RWPE1 (cell line): ENCODE measurements around the gene TRIM52.
"Not testable (repeated sequence)": the region's sequence is repeated elsewhere in the genome, so short reads cannot be mapped to it uniquely, and the experiment has no call there.

Source experiments
- CTCF ChIA-PET: fragments of 350-600 bp; sonication (Branson Sonifier 250); formaldehyde crosslinking; extraction: SDS; loops from one replicate; lab custom pipeline; 2021; lab: Yijun Ruan, JAX
- POLR2A ChIA-PET: fragments of 400-600 bp; formaldehyde crosslinking; extraction: SDS; loops from one replicate; lab custom pipeline; 2020; ENCODE audit warnings: antibody characterized with exemption; ENCODE audit not compliant: low non-redundant PET; lab: Yijun Ruan, JAX
- DNase-seq: peaks from one replicate; pipeline ENCODE4 v3.0.0; 2012; ENCODE audit warnings: low spot score
- H3K27ac ChIP-seq: fragments of 450-650 bp; 2 replicates; pipeline ENCODE4 v1.5.1; 2017
- TF ChIP-seq, protein P1 (sequence below): fragments of 450-650 bp; conservative IDR thresholded peaks from 2 replicates; pipeline ENCODE4 v1.5.1; 2017; ENCODE audit warnings: low read depth, mild to moderate bottlenecking

TRIM52 gene

DNA sequence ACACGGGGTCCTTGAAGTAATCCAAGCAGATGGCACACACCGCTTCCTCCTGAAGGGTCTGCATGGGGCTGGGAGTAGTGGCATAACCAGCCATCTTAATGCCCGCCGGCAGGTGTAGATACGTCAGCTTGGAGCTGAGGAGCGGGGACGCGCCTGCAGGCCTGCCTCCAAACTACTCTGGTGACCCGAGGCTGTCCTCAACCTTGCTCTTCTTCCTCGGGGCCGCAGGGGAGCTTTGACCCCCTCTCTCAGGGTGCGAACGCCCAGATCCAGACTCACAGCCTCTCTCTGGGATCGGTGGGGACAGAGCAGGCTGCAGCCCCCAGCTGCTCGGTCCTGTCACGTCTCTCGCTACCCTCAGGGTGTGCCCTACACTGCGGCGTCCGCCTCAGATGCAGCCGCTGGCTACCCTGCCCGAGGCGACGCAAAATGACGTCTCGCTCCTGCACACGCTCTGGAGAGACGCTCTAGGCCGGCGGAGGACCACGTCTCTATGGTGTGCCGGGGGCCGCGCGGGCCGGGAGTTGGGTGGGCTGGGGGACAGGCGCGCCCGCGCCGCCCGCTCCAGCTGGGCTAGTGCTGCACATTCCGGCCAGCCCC lies at the start of gene TRIM52:
TSS of gene TRIM52 (minus strand) at position 424 of the 600 bp plus-strand sequence. CDS start at position 94, 330 bp downstream.
- CTCF ChIA-PET, result interaction anchor here (0.5 to 0.7 kb wide), 2 partner anchors 73 to 93 kb away, joined by 3 read pairs; no protein-coding TSS in a partner anchor
- POLR2A ChIA-PET, result interaction anchor here (0.7 to 0.9 kb wide), 2 partner anchors 10 to 458 kb away, joined by 3 to 4 read pairs; no protein-coding TSS in a partner anchor

DNA sequence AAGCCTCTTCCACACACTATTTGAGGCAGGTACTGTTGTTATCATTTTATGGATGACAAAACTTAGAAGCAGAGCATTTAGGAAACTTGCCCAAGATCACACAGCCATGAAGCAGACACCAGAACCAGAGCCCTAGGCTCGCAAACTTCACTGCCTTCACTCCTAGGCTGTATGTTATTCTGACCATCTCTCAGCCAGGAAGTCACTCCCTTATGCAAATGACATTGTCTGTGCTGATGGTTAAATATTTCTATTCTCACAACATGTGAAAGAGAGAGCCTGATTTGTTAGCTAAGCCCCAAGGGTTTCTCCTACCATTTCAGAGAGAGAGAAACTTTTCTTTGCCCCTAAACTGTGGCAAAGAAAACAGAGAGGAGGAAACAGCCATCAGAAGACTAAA lies 26.4 kb upstream of the TRIM52 start:
- H3K27ac ChIP-seq, POLR2A ChIA-PET, CTCF ChIA-PET, DNase-seq: not testable (repeated sequence)

More for the DNA sequence above, at the start of gene TRIM52:
- peak within 1 kb of the TSS; percentile 91 for H3K27ac ChIP-seq
- TF ChIP-seq, protein P1, sequence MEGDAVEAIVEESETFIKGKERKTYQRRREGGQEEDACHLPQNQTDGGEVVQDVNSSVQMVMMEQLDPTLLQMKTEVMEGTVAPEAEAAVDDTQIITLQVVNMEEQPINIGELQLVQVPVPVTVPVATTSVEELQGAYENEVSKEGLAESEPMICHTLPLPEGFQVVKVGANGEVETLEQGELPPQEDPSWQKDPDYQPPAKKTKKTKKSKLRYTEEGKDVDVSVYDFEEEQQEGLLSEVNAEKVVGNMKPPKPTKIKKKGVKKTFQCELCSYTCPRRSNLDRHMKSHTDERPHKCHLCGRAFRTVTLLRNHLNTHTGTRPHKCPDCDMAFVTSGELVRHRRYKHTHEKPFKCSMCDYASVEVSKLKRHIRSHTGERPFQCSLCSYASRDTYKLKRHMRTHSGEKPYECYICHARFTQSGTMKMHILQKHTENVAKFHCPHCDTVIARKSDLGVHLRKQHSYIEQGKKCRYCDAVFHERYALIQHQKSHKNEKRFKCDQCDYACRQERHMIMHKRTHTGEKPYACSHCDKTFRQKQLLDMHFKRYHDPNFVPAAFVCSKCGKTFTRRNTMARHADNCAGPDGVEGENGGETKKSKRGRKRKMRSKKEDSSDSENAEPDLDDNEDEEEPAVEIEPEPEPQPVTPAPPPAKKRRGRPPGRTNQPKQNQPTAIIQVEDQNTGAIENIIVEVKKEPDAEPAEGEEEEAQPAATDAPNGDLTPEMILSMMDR, result no peak
- peak; percentile 87 for DNase-seq

DNA sequence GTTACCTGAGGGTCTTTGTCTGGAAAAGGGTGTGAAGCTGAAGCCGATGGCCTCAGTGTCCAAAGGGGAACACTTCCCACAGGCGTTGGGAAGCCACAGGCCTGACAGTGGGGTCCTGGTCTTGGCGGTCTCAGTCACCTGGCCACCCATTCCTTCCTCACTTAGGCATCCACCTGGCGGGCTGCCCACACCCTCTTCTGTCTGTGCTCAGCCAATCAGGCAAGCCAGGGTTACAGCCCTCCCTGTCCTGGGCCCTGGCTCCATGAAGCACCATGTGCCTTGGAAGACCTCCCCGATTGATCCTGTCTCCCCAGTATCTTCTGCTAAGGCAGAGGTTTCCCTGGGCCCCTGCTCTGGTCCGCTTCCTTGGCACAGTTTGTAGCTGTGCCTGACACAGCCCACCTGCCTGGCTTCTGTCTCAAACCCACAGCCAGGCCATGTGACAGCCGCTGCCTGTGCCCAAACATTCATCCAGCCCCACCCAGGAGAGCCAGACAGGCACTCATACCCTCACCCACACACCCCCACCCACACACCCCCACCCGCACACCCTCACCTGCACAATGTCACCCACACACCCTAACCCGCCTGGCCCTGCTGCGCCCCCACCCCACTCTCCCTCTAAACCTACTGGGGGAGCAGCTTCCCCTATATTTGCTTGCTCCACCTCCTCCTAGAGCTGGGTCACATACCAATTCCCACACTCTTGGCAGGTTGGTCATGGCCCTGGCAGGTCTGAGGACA lies 25.2 kb upstream of the TRIM52 start:
- POLR2A ChIA-PET, H3K27ac ChIP-seq, CTCF ChIA-PET, DNase-seq: not testable (repeated sequence)

DNA sequence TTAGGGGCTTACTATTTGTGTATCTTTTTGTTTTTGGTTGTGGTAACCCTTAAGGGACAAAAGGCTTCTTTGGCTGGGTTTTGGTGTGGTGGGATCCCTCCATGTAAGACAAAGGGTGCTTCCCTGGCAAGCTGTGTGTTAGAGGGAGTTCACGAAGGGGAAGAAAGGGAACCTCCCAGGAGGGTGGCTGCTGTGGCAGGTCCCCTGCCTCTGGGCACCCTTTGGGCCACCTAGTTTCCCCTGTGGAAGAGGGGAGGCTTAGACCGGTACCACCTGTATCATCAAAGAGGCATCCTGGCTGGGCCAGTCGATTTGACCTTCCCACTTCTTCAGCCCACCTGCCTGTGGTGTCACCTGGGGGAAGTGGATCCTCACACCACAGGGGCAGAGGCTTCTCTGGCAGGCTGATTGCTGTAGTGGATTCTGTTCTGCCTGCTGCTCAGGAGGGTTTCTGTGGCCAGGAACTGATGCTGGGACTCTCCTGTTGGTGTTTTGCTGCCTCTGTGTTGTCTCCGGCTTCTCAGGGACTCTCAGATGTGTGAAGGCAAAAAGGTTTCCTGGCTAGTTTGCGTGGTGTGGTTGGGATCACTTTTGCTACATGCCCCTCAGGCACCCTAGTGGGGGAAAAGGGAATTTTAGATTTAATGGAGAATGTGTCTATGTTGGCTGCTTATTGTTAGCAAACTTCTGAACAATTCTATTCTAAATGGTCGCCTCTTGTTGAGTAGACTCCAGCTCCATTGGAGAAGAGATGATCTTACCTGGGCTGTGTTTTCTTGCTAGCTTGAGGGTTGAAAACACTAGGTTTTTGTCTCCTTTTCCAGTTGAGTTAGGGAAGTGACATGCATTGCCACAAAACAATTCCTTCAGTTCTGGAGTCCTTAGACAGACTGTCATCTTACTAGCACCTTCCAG lies 23.2 kb upstream of the TRIM52 start:
- POLR2A ChIA-PET, H3K27ac ChIP-seq, CTCF ChIA-PET, DNase-seq: not testable (repeated sequence)

DNA sequence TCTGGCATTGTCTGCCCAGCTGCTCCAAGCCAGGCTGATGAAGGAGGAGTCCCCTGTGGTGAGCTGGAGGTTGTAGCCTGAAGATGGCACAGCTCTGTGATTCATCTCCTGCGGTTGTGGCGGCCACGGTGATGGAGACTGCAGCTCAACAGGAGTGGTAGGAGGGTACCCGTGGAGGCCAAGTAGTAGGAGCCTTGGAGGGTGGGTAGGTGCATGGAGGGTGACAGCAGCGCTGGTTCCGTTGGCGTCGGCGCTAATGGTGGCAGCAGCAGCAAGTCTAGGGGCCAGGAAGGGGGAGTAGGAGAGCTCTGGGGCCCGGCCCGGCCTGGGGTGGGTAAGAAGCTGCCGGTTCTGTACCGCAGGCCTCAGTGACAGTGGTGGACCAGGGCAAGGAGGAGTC lies 22.4 kb upstream of the TRIM52 start:
- ChIA-PET CTCF (no interaction called here), POLR2A (no interaction called here)
- no peak overlapping the region for H3K27ac ChIP-seq
- no peak for DNase-seq
- TF ChIP-seq, protein P1, result no peak

DNA sequence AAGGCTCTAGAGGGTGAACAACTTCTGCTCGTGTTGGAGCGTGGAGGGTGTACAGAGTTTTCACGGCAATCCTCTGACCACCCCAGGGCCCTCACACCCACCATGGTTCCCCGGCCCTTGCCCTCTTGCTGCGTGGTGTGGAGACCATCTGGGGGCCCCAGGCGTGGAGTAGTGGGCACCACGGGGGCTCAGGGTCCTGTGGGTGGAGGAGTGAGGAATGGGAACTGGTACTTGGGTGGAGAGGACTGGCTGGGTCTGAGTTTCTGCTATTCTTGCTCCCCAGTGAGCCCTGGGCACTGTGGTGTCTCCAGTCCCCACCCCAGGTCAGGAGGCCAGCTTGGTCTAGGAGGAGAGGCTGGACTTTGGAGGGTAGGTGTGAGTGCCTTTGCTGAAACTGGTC lies 21.9 kb upstream of the TRIM52 start:
- POLR2A ChIA-PET, result no interaction called here
- CTCF ChIA-PET, result no interaction called here

DNA sequence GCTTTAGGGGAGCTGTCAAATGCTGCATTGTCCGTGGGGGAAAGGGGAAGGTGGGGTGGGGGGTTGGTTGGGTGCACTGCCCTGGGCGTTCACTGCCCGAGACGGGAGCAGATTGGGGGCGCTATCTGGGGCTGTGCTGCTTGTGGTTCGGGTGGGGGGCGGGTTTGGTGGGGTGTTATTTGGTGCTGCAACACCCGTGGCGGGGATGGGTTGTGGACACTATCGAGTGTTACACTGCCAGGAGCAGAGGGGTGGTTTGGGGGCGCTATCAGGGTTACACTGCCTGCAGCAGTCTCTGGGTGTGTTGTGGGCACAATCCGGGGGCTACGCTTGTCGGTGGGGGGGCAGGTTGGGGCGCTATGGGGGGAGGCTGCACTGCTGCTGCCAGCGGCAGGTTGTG lies 21.5 kb upstream of the TRIM52 start:
- DNase-seq, POLR2A ChIA-PET, H3K27ac ChIP-seq: not testable (repeated sequence)
- CTCF ChIA-PET, result interaction anchor here (0.6 kb wide), 2 partner anchors 431 to 442 kb away, joined by 3 read pairs; no protein-coding TSS in a partner anchor

More for the DNA sequence above, 21.9 kb upstream of the TRIM52 start:
- no peak overlapping the region for H3K27ac ChIP-seq
- no peak for DNase-seq
- TF ChIP-seq, protein P1, result no peak

DNA sequence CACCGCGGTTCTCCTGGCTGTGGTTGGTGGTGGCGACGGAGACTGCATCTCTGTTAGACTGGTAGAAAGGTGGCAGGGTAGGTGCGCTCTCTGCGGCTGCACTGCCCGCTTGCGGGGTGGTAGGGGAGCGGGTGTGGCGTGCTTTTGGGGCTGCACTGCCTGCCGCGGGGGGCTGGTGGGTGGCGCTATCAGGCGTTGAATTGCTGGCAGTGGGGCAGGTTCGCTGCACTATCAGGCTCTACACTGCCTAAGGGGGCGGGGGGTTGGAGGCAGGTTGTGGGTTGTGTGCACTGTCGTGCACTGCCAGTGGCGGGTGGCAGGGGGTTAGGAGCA lies 21.0 kb upstream of the TRIM52 start:
- TF ChIP-seq, protein P1, result no peak
- ChIA-PET CTCF (interaction anchor here (0.6 kb wide), 2 partner anchors 431 to 442 kb away, joined by 3 read pairs; no protein-coding TSS in a partner anchor), POLR2A (no interaction called here)
- DNase-seq, result no peak
- no peak overlapping the region for H3K27ac ChIP-seq
